NCI-H748 treated with DMSO at 0.1 percent for 48 hours (cell line): ENCODE measurements around the gene AS3MT.
"Not testable (repeated sequence)": the region's sequence is repeated elsewhere in the genome, so short reads cannot be mapped to it uniquely, and the experiment has no call there.

Experiments
- DNase-seq: peaks from one replicate; lab custom pipeline; 2025; lab: John Stamatoyannopoulos, UW

Gene AS3MT

GRCh38 chr10:102855731-102856436 lies 13.4 kb upstream of the AS3MT start:
- DNase-seq: not testable (repeated sequence)

- DNase-seq: no peak
These were observed 12.4 kb upstream of the AS3MT start for GRCh38 chr10:102856758-102857424.

GRCh38 chr10:102859911-102860310 lies 9.4 kb upstream of the AS3MT start:
- DNase-seq: no peak

- DNase-seq: no peak
These were observed 5.6 kb upstream of the AS3MT start for GRCh38 chr10:102863660-102864059.

GRCh38 chr10:102865620-102866019 lies 3.6 kb upstream of the AS3MT start:
- DNase-seq: no peak

GRCh38 chr10:102868911-102869257 lies 386 bp upstream of the AS3MT start:
- DNase-seq: no peak

- no peak for DNase-seq
These were observed 951 bp downstream of the AS3MT start for GRCh38 chr10:102870221-102870620.

- DNase-seq: no peak
These were observed 2.9 kb downstream of the AS3MT start for GRCh38 chr10:102872163-102872562.

- no peak for DNase-seq
These were observed 7.5 kb downstream of the AS3MT start for GRCh38 chr10:102876747-102877153.

- no peak for DNase-seq
These were observed 9.4 kb downstream of the AS3MT start for GRCh38 chr10:102878629-102879028.

GRCh38 chr10:102880256-102880655 lies 11.0 kb downstream of the AS3MT start:
- DNase-seq: no peak

GRCh38 chr10:102888048-102888447 lies 18.8 kb downstream of the AS3MT start:
- DNase-seq: no peak

GRCh38 chr10:102894466-102895213 lies 25.4 kb downstream of the AS3MT start:
- DNase-seq: no peak

- DNase-seq: no peak
These were observed 30.7 kb downstream of the AS3MT start for GRCh38 chr10:102900006-102900405.

GRCh38 chr10:102904346-102904745 lies 35.1 kb downstream of the AS3MT start:
- DNase-seq: no peak

- no peak for DNase-seq
These were observed 37.2 kb downstream of the AS3MT start for GRCh38 chr10:102906507-102906906.

- DNase-seq: no peak
These were observed 45.5 kb downstream of the AS3MT start for GRCh38 chr10:102914781-102915180.

- DNase-seq: no peak
These were observed 46.9 kb downstream of the AS3MT start for GRCh38 chr10:102916173-102916572.

- peak; percentile 59 for DNase-seq
These were observed 48.2 kb downstream of the AS3MT start for GRCh38 chr10:102917314-102917961.

- DNase-seq: peak; percentile 96
These were observed 48.9 kb downstream of the AS3MT start, which contains the start of gene CNNM2 for GRCh38 chr10:102917962-102918816. CNNM2 (plus strand) TSS chr10:102918294; CDS start chr10:102918481, 187 bp downstream.

- DNase-seq: peak; percentile 14
These were observed 49.6 kb downstream of the AS3MT start for GRCh38 chr10:102918817-102919245.
